ENCODE results near the gene HNRNPUL1. TPM values are rescaled to one million over a fixed set of nuclear protein-coding genes. Genes with fewer than 3 reads are reported as not detected.

Gene HNRNPUL1
- total and polyA plus RNA-seq, 10 of the 15 experiments (the other 5 are each of a cell fraction or from before 2014, with no cell fraction given), result 11.1 to 276 (median 117) TPM

- Histone ChIP-seq H3K9me3 (replicated peaks; ENCODE audit: control insufficient read depth, insufficient read depth, low read length) (no peaks in the 10 kb centered on the region), H4K20me1 (ENCODE audit: control insufficient read depth, insufficient read depth) (no peaks in the 10 kb centered on the region), H3K4me3 (no peak overlapping the region), H3K79me2 (ENCODE audit: control insufficient read depth, insufficient read depth, low read length) (no peaks in the 10 kb centered on the region), H3K27me3 (replicated peaks in 1 of 2; ENCODE audit: control insufficient read depth in 2 of 2, insufficient read depth in 2 of 2, low read length in 1 of 2) (no peaks in the 10 kb centered on the region), H3K9ac (ENCODE audit: control insufficient read depth, insufficient read depth, low read length) (no peak overlapping the region), H3K4me1 (ENCODE audit: control insufficient read depth, insufficient read depth, low read length) (no peaks in the 10 kb centered on the region), H3K4me2 (ENCODE audit: control insufficient read depth, insufficient read depth) (no peak overlapping the region), H3K27ac (ENCODE audit: control insufficient read depth, insufficient read depth) (no peak overlapping the region), H2AFZ (ENCODE audit: control insufficient read depth, low read depth, low read length) (no peak overlapping the region), H3K36me3 (ENCODE audit: control insufficient read depth in 2 of 2, insufficient read depth in 2 of 2, low read length in 1 of 2) (peaks cover 16 to 36% of the 10 kb centered on the region in 2 experiments)
- ATAC-seq (no peak), FAIRE-seq (no peak), DNase-seq (ENCODE audit: low read depth, low spot score) (no peak)
- ChIA-PET RAD21 (ENCODE audit: unreplicated experiment) (no interaction called here), POLR2A (no interaction called here), CTCF (no interaction called here), SMC1A (ENCODE audit: uncharacterized antibody, unreplicated experiment) (no interaction called here)
- 86% methylated on average over 20 of the region's 20 CpGs for WGBS (ENCODE audit: insufficient coverage, insufficient replicate concordance, low lambda C conversion rate, missing lambda C conversion rate)
- intact Hi-C loops (cut with micrococcal nuclease; ENCODE audit: unreplicated experiment), result no loop called here
- in situ Hi-C loops (cut with MboI), result no loop called here
- TF ChIP-seq SMAD5 (IDR thresholded peaks at IDR 0.05; ENCODE audit: low read depth) (0 out of 2 replicates have a peak, but pooled peaks have one; percentile 19), RB1 (IDR thresholded peaks at IDR 0.05; ENCODE audit: borderline replicate concordance) (no peak)
- no TSS peak for BruUV-seq (replicated peaks)
These were observed 55.5 kb downstream of the HNRNPUL1 start for GRCh38 chr19:41319500-41320184.

DNA sequence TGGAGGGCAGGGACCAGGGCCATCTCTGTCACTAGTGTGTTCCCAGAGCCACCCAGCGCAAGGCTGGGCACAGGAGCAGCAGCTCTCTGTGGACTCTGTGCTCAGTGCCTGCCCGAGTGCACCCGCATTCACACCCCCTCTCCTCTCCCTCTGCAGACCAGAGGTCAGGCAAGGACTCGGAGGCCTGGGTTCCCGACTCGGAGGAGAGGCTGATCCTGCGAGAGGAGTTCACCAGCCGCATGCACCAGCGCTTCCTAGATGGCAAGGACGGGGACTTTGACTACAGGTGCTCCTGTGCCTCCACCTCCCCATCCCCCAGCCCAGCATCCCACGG, 56.0 kb downstream of the HNRNPUL1 start:
- Histone ChIP-seq H3K4me2 (ENCODE audit: control insufficient read depth, insufficient read depth) (no peak overlapping the region), H3K79me2 (ENCODE audit: control insufficient read depth, insufficient read depth, low read length) (no peaks in the 10 kb centered on the region), H3K36me3 (ENCODE audit: control insufficient read depth in 2 of 2, insufficient read depth in 2 of 2, low read length in 1 of 2) (peaks cover 16 to 39% of the 10 kb centered on the region in 2 experiments), H3K9ac (ENCODE audit: control insufficient read depth, insufficient read depth, low read length) (no peak overlapping the region), H3K27me3 (replicated peaks in 1 of 2; ENCODE audit: control insufficient read depth in 2 of 2, insufficient read depth in 2 of 2, low read length in 1 of 2) (no peaks in the 10 kb centered on the region), H3K27ac (ENCODE audit: control insufficient read depth, insufficient read depth) (no peak overlapping the region), H3K4me1 (ENCODE audit: control insufficient read depth, insufficient read depth, low read length) (no peaks in the 10 kb centered on the region), H3K9me3 (replicated peaks; ENCODE audit: control insufficient read depth, insufficient read depth, low read length) (no peaks in the 10 kb centered on the region), H4K20me1 (ENCODE audit: control insufficient read depth, insufficient read depth) (no peaks in the 10 kb centered on the region), H2AFZ (ENCODE audit: control insufficient read depth, low read depth, low read length) (no peak overlapping the region), H3K4me3 (no peak overlapping the region)
- DNase-seq (ENCODE audit: low read depth, low spot score) (no peak), ATAC-seq (no peak), FAIRE-seq (no peak)
- in situ Hi-C loops (cut with MboI), result no loop called here
- ChIA-PET CTCF (no interaction called here), POLR2A (no interaction called here), SMC1A (ENCODE audit: uncharacterized antibody, unreplicated experiment) (no interaction called here), RAD21 (ENCODE audit: unreplicated experiment) (no interaction called here)
- intact Hi-C loops (cut with micrococcal nuclease; ENCODE audit: unreplicated experiment), result no loop called here
- BruUV-seq (replicated peaks), result no TSS peak
- 86% methylated on average over 11 of the region's 11 CpGs for WGBS (ENCODE audit: insufficient coverage, insufficient replicate concordance, low lambda C conversion rate, missing lambda C conversion rate)
- TF ChIP-seq IRF3 (IDR thresholded peaks at IDR 0.05) (no peak), SMAD5 (IDR thresholded peaks at IDR 0.05; ENCODE audit: low read depth) (0 out of 2 replicates have a peak, but pooled peaks have one; percentile 12)
